Measurements from ENCODE around the gene TCL1A. TPM values are rescaled to one million over a fixed set of nuclear protein-coding genes. Genes with fewer than 3 reads are reported as not detected.

TCL1A gene
- total RNA-seq, 1 experiment from 2014 or later, result not detected

- no peaks in the 10 kb centered on the region for H3K36me3 Mint-ChIP-seq (ENCODE audit: insufficient read depth in 1 of 3, low read depth in 3 of 3)
- Histone ChIP-seq H2BK20ac (ENCODE audit: low read depth, low read length, poor library complexity, severe bottlenecking) (no peak overlapping the region), H3K4ac (ENCODE audit: low read depth, low read length) (no peak overlapping the region), H2BK5ac (ENCODE audit: insufficient read length, low read length) (no peak overlapping the region), H2BK12ac (ENCODE audit: insufficient read length, low read depth, low read length) (no peak overlapping the region), H3K79me1 (ENCODE audit: insufficient read depth, low read depth, low read length, poor library complexity, severe bottlenecking) (no peaks in the 10 kb centered on the region), H4K20me1 (ENCODE audit: control insufficient read depth, insufficient read depth, insufficient read length) (no peaks in the 10 kb centered on the region), H3K27ac (ENCODE audit: insufficient read length, low read depth, low read length) (no peak overlapping the region), H3K56ac (ENCODE audit: insufficient read length, low read depth, low read length) (no peak overlapping the region), H3K14ac (ENCODE audit: insufficient read depth, low read length) (no peak overlapping the region), H4K8ac (replicated peaks; ENCODE audit: insufficient read length, low read depth, low read length) (no peak overlapping the region), H4K5ac (ENCODE audit: insufficient read length, low read depth, low read length) (no peak overlapping the region), H3K79me2 (ENCODE audit: insufficient read depth, low read length) (no peaks in the 10 kb centered on the region), H3K18ac (ENCODE audit: insufficient read length, low read depth, low read length) (no peak overlapping the region), H2AFZ (ENCODE audit: low read length) (no peak overlapping the region), H3K4me1 (ENCODE audit: insufficient read depth, low read length) (peaks cover 5% of the 10 kb centered on the region; the same call in 1 of the 2 replicates), H4K91ac (ENCODE audit: insufficient read length, low read depth, low read length) (no peak overlapping the region), H2BK120ac (ENCODE audit: low read depth, low read length, poor library complexity, severe bottlenecking) (no peak overlapping the region), H3K4me2 (ENCODE audit: insufficient read depth, insufficient read length, low read length) (no peak overlapping the region), H3T11ph (ENCODE audit: low read length) (no peak overlapping the region), H3K23ac (ENCODE audit: insufficient read length, low read depth, low read length) (no peak overlapping the region), H3K9ac (ENCODE audit: extremely low read depth, insufficient read length, low read length) (no peak overlapping the region), H3K27me3 (ENCODE audit: insufficient read depth, low read length) (no peaks in the 10 kb centered on the region), H2BK15ac (ENCODE audit: low read depth, low read length) (no peak overlapping the region), H2AK5ac (ENCODE audit: insufficient read length, low read length) (no peak overlapping the region), H3K9me3 (ENCODE audit: control insufficient read depth, low read depth, low read length) (no peaks in the 10 kb centered on the region), H3K23me2 (ENCODE audit: insufficient read length, low read depth, low read length, poor library complexity, severe bottlenecking) (no peaks in the 10 kb centered on the region)
- peaks cover 66% of the 10 kb centered on the region for H3K27me3 Mint-ChIP-seq (ENCODE audit: low read depth)
- DNase-seq, result no peak
- WGBS (ENCODE audit: extremely low coverage, insufficient read length, low lambda C conversion rate), result no CpG with 5 or more reads among the region's 4 CpGs
- peaks cover 30 to 44% of the 10 kb centered on the region in 2 experiments for H3K4me1 Mint-ChIP-seq
- no peak overlapping the region for H3K4me3 Mint-ChIP-seq
- peak overlapping the region in 1 of 3 experiments; percentile 41; a peak in 2 of 7 replicates for H3K27ac Mint-ChIP-seq
- no peak for TF ChIP-seq CTCF (conservative IDR thresholded peaks at IDR 0.05)
- peaks cover 0 to 2% of the 10 kb centered on the region in 2 experiments; a peak in 2 of 5 replicates for H3K9me3 Mint-ChIP-seq
These were observed 51.3 kb downstream of the TCL1A start for GRCh38 chr14:95662376-95663186.

All from H9 (cell line).